ENCODE measurements around the gene DLEC1. TPM values are rescaled to one million over a fixed set of nuclear protein-coding genes. Genes with fewer than 3 reads are reported as not detected.
A peak's percentile ranks its signal among the peaks of the same experiment; 100 is the strongest.
"Not testable (repeated sequence)": the region's sequence is repeated elsewhere in the genome, so short reads cannot be mapped to it uniquely, and the experiment has no call there.

DLEC1 gene
- total RNA-seq, 2 experiments from 2014 or later, result 0.26 to 0.60 TPM

- H3K27ac Mint-ChIP-seq, result peak overlapping the region; percentile 83
- H3K36me3 Mint-ChIP-seq (ENCODE audit: low read depth), result peaks cover 9% of the 10 kb centered on the region
- H3K4me3 Mint-ChIP-seq, result no peak overlapping the region
- ATAC-seq (peak; percentile 67), DNase-seq (no peak)
- CTCF ChIA-PET, result interaction anchor here (4.8 kb wide), 1 partner anchor 12 kb away, joined by 50 read pairs; the partner anchor contains the start of gene OXSR1
- H3K4me1 Mint-ChIP-seq (ENCODE audit: low read depth), result peaks cover 46% of the 10 kb centered on the region
- no peaks in the 10 kb centered on the region for H3K27me3 Mint-ChIP-seq (ENCODE audit: low read depth)
- POLR2A ChIA-PET, result interaction anchor here (1.3 to 6.8 kb wide), 3 partner anchors 12 to 14 kb away, joined by 9 to 57 read pairs (median 11); partner anchors contain the start of genes ACAA1 and OXSR1
- H3K9me3 Mint-ChIP-seq (ENCODE audit: insufficient read depth), result peaks cover 12% of the 10 kb centered on the region
These were observed 112.8 kb downstream of the DLEC1 start for GRCh38 chr3:38151667-38152265.

- ATAC-seq, result no peak
- Mint-ChIP-seq H3K27me3 (ENCODE audit: low read depth) (no peaks in the 10 kb centered on the region), H3K27ac (no peak overlapping the region), H3K4me3 (no peak overlapping the region), H3K4me1 (ENCODE audit: low read depth) (peaks cover 46% of the 10 kb centered on the region), H3K36me3 (ENCODE audit: low read depth) (peaks cover under 1% of the 10 kb centered on the region), H3K9me3 (ENCODE audit: insufficient read depth) (peaks cover 4% of the 10 kb centered on the region)
- CTCF ChIA-PET, result interaction anchor here (4.8 kb wide), 1 partner anchor 11 kb away, joined by 50 read pairs; the partner anchor contains the start of gene OXSR1
- POLR2A ChIA-PET, result interaction anchor here (1.3 to 6.8 kb wide), 3 partner anchors 12 to 15 kb away, joined by 9 to 57 read pairs (median 11); partner anchors contain the start of genes ACAA1 and OXSR1
- DNase-seq, result no peak
These were observed 113.6 kb downstream of the DLEC1 start for GRCh38 chr3:38152609-38153008.

- no peak for DNase-seq
- Mint-ChIP-seq H3K27me3 (ENCODE audit: low read depth) (no peaks in the 10 kb centered on the region), H3K9me3 (ENCODE audit: insufficient read depth) (no peaks in the 10 kb centered on the region), H3K4me1 (ENCODE audit: low read depth) (peaks cover 43% of the 10 kb centered on the region), H3K36me3 (ENCODE audit: low read depth) (no peaks in the 10 kb centered on the region), H3K27ac (no peak overlapping the region), H3K4me3 (no peak overlapping the region)
- CTCF ChIA-PET, result interaction anchor here (4.8 kb wide), 1 partner anchor 11 kb away, joined by 50 read pairs; the partner anchor contains the start of gene OXSR1
- POLR2A ChIA-PET, result interaction anchor here (1.3 to 6.8 kb wide), 3 partner anchors 11 to 16 kb away, joined by 8 to 57 read pairs (median 9); partner anchors contain the start of genes ACAA1 and OXSR1
- ATAC-seq, result no peak
These were observed 114.2 kb downstream of the DLEC1 start for GRCh38 chr3:38153221-38153620.

- Mint-ChIP-seq H3K27me3 (ENCODE audit: low read depth) (no peaks in the 10 kb centered on the region), H3K4me3 (no peak overlapping the region), H3K27ac (no peak overlapping the region), H3K4me1 (ENCODE audit: low read depth) (peaks cover 42% of the 10 kb centered on the region), H3K9me3 (ENCODE audit: insufficient read depth) (no peaks in the 10 kb centered on the region), H3K36me3 (ENCODE audit: low read depth) (no peaks in the 10 kb centered on the region)
- DNase-seq (no peak), ATAC-seq (no peak)
- ChIA-PET CTCF (interaction anchor here (0.9 to 4.8 kb wide), 3 partner anchors 10 to 57 kb away, joined by 3 to 50 read pairs (median 4); partner anchors contain the start of gene OXSR1), POLR2A (interaction anchor here (1.7 to 6.8 kb wide), 3 partner anchors 10 to 17 kb away, joined by 5 to 57 read pairs (median 8); partner anchors contain the start of genes ACAA1 and OXSR1)
These were observed 115.1 kb downstream of the DLEC1 start for GRCh38 chr3:38154033-38154494.

GRCh38 chr3:38154625-38155255, 115.7 kb downstream of the DLEC1 start:
- Mint-ChIP-seq H3K27me3 (ENCODE audit: low read depth) (no peaks in the 10 kb centered on the region), H3K4me3 (no peak overlapping the region), H3K4me1 (ENCODE audit: low read depth) (peaks cover 42% of the 10 kb centered on the region), H3K9me3 (ENCODE audit: insufficient read depth) (no peaks in the 10 kb centered on the region), H3K27ac (no peak overlapping the region), H3K36me3 (ENCODE audit: low read depth) (no peaks in the 10 kb centered on the region)
- no peak for ATAC-seq
- POLR2A ChIA-PET, result interaction anchor here (1.7 to 6.8 kb wide), 3 partner anchors 10 to 17 kb away, joined by 5 to 57 read pairs (median 8); partner anchors contain the start of genes ACAA1 and OXSR1
- CTCF ChIA-PET, result interaction anchor here (0.9 to 4.8 kb wide), 3 partner anchors 9 to 56 kb away, joined by 3 to 50 read pairs (median 4); partner anchors contain the start of gene OXSR1
- no peak for DNase-seq

- Mint-ChIP-seq H3K9me3 (ENCODE audit: insufficient read depth) (no peaks in the 10 kb centered on the region), H3K27me3 (ENCODE audit: low read depth) (peaks cover 2% of the 10 kb centered on the region), H3K27ac (no peak overlapping the region), H3K4me3 (no peak overlapping the region), H3K4me1 (ENCODE audit: low read depth) (peaks cover 39% of the 10 kb centered on the region), H3K36me3 (ENCODE audit: low read depth) (no peaks in the 10 kb centered on the region)
- ATAC-seq (no peak), DNase-seq (no peak)
- POLR2A ChIA-PET, result interaction anchor here (1.7 kb wide), 1 partner anchor 14 kb away, joined by 5 read pairs; no protein-coding TSS in a partner anchor
- CTCF ChIA-PET, result no interaction called here
These were observed 116.8 kb downstream of the DLEC1 start for GRCh38 chr3:38155825-38156224.

- POLR2A ChIA-PET, result interaction anchor here (0.7 to 0.9 kb wide), 2 partner anchors 9 to 20 kb away, joined by 3 to 4 read pairs; partner anchors contain the start of gene ACAA1
- Mint-ChIP-seq H3K36me3 (ENCODE audit: low read depth) (no peaks in the 10 kb centered on the region), H3K4me3 (no peak overlapping the region), H3K9me3 (ENCODE audit: insufficient read depth) (no peaks in the 10 kb centered on the region), H3K4me1 (ENCODE audit: low read depth) (peaks cover 26% of the 10 kb centered on the region), H3K27ac (no peak overlapping the region), H3K27me3 (ENCODE audit: low read depth) (peaks cover 2% of the 10 kb centered on the region)
- ATAC-seq (no peak), DNase-seq (no peak)
- CTCF ChIA-PET, result interaction anchor here (1.5 kb wide), 1 partner anchor 18 kb away, joined by 3 read pairs; the partner anchor contains the start of gene MYD88
These were observed 118.1 kb downstream of the DLEC1 start for GRCh38 chr3:38157117-38157516.

- CTCF ChIA-PET, result interaction anchor here (1.5 kb wide), 1 partner anchor 19 kb away, joined by 3 read pairs; the partner anchor contains the start of gene MYD88
- peaks cover 2% of the 10 kb centered on the region for H3K27me3 Mint-ChIP-seq (ENCODE audit: low read depth)
- no peak overlapping the region for H3K4me3 Mint-ChIP-seq
- no peak overlapping the region for H3K27ac Mint-ChIP-seq
- H3K4me1 Mint-ChIP-seq (ENCODE audit: low read depth), result peaks cover 23% of the 10 kb centered on the region
- no peak for DNase-seq
- no peak for ATAC-seq
- no peaks in the 10 kb centered on the region for H3K36me3 Mint-ChIP-seq (ENCODE audit: low read depth)
- POLR2A ChIA-PET, result interaction anchor here (0.7 to 0.9 kb wide), 2 partner anchors 9 to 21 kb away, joined by 3 to 4 read pairs; partner anchors contain the start of gene ACAA1
- H3K9me3 Mint-ChIP-seq (ENCODE audit: insufficient read depth), result no peaks in the 10 kb centered on the region
These were observed 118.6 kb downstream of the DLEC1 start for GRCh38 chr3:38157595-38157994.

- Mint-ChIP-seq H3K27me3 (ENCODE audit: low read depth) (peaks cover 2% of the 10 kb centered on the region), H3K9me3 (ENCODE audit: insufficient read depth) (no peaks in the 10 kb centered on the region), H3K4me1 (ENCODE audit: low read depth) (peaks cover 23% of the 10 kb centered on the region), H3K4me3 (no peak overlapping the region), H3K36me3 (ENCODE audit: low read depth) (no peaks in the 10 kb centered on the region), H3K27ac (no peak overlapping the region)
- ChIA-PET CTCF (interaction anchor here (1.5 kb wide), 1 partner anchor 20 kb away, joined by 3 read pairs; the partner anchor contains the start of gene MYD88), POLR2A (no interaction called here)
- ATAC-seq (no peak), DNase-seq (no peak)
These were observed 119.5 kb downstream of the DLEC1 start for GRCh38 chr3:38158472-38158871.

GRCh38 chr3:38160704-38161103, 121.7 kb downstream of the DLEC1 start:
- ATAC-seq; DNase-seq; POLR2A ChIA-PET; H3K9me3 Mint-ChIP-seq (ENCODE audit: insufficient read depth); H3K27me3 Mint-ChIP-seq (ENCODE audit: low read depth); H3K4me3 Mint-ChIP-seq; CTCF ChIA-PET; H3K27ac Mint-ChIP-seq; H3K36me3 Mint-ChIP-seq (ENCODE audit: low read depth): not testable (repeated sequence)
- peaks cover 17% of the 10 kb centered on the region for H3K4me1 Mint-ChIP-seq (ENCODE audit: low read depth)

- Mint-ChIP-seq H3K4me3 (peak overlapping the region; percentile 86), H3K36me3 (ENCODE audit: low read depth) (peaks cover 21% of the 10 kb centered on the region), H3K9me3 (ENCODE audit: insufficient read depth) (no peaks in the 10 kb centered on the region), H3K4me1 (ENCODE audit: low read depth) (peaks cover 36% of the 10 kb centered on the region), H3K27me3 (ENCODE audit: low read depth) (peaks cover 2% of the 10 kb centered on the region), H3K27ac (peak overlapping the region; percentile 100)
- ATAC-seq (no peak), DNase-seq (peak; percentile 50)
- CTCF ChIA-PET, result interaction anchor here (0.7 to 4.0 kb wide), 21 partner anchors 9 to 837 kb away, joined by 3 to 50 read pairs (median 5); partner anchors contain the start of genes ACAA1 and MYD88
- POLR2A ChIA-PET, result interaction anchor here (2.4 to 5.5 kb wide), 3 partner anchors 10 to 24 kb away, joined by 12 to 153 read pairs (median 57); partner anchors contain the start of genes ACAA1 and MYD88
These were observed 124.3 kb downstream of the DLEC1 start for GRCh38 chr3:38163117-38163840.

Data from activated CD8-positive, alpha-beta T cell treated with anti-CD3 and anti-CD28 coated beads, Interleukin-2, amount 10 ng/mL, durations not matched to agents 7 days and 5 days (primary cell).